Fibroblast of skin of back (primary cell): ENCODE measurements around the gene CHRND.
"Not testable (repeated sequence)": the region's sequence is repeated elsewhere in the genome, so short reads cannot be mapped to it uniquely, and the experiment has no call there.

Experiments used
- DNase-seq: peaks from one replicate; pipeline ENCODE4 v3.0.0-alpha.2; 2013

Gene CHRND

GRCh38 chr2:232528746-232529460, 2.9 kb downstream of the CHRND start:
- no peak for DNase-seq

- no peak for DNase-seq
Observed at GRCh38 chr2:232529806-232530547, 4.0 kb downstream of the CHRND start.

GRCh38 chr2:232530626-232531260, 4.8 kb downstream of the CHRND start:
- DNase-seq: no peak

GRCh38 chr2:232532419-232532818, 6.5 kb downstream of the CHRND start:
- DNase-seq: no peak

GRCh38 chr2:232532821-232533220, 6.9 kb downstream of the CHRND start:
- DNase-seq: not testable (repeated sequence)

GRCh38 chr2:232533944-232534710, 8.2 kb downstream of the CHRND start:
- DNase-seq: no peak

GRCh38 chr2:232534940-232535651, 9.1 kb downstream of the CHRND start:
- no peak for DNase-seq

GRCh38 chr2:232535761-232536530, 10.0 kb downstream of the CHRND start:
- no peak for DNase-seq

- DNase-seq: no peak
Observed at GRCh38 chr2:232537079-232537478, 11.1 kb downstream of the CHRND start.

GRCh38 chr2:232537499-232537898, 11.5 kb downstream of the CHRND start:
- DNase-seq: no peak

- DNase-seq: no peak
Observed at GRCh38 chr2:232538671-232539070, 12.7 kb downstream of the CHRND start.

- DNase-seq: no peak
Observed at GRCh38 chr2:232539298-232540231, 13.6 kb downstream of the CHRND start, which contains the start of gene CHRNG. CHRNG (plus strand) TSS chr2:232539692; CDS start chr2:232539748, 56 bp downstream.

GRCh38 chr2:232540441-232541041, 14.6 kb downstream of the CHRND start:
- DNase-seq: no peak

GRCh38 chr2:232541195-232541960, 15.4 kb downstream of the CHRND start:
- DNase-seq: no peak

GRCh38 chr2:232541961-232542714, 16.2 kb downstream of the CHRND start:
- no peak for DNase-seq

- no peak for DNase-seq
Observed at GRCh38 chr2:232542715-232543467, 16.9 kb downstream of the CHRND start.

- no peak for DNase-seq
Observed at GRCh38 chr2:232543491-232543890, 17.5 kb downstream of the CHRND start.
